AG10803 (cell line): ENCODE results near the gene PLCG2.

Experiments used
- DNase-seq: peaks from one replicate; pipeline ENCODE4 v3.0.0; 2010; ENCODE audit warnings: low read depth
- H3K4me3 ChIP-seq: 2 replicates; pipeline ENCODE4 v1.5.1; 2011; ENCODE audit warnings: mild to moderate bottlenecking, low read length, control low read depth
- TF ChIP-seq, protein P1 (sequence below): conservative IDR thresholded peaks from 2 replicates; pipeline ENCODE4 v1.5.1; 2011; ENCODE audit warnings: mild to moderate bottlenecking, low read length, control low read depth, inconsistent platforms

PLCG2 gene

DNA sequence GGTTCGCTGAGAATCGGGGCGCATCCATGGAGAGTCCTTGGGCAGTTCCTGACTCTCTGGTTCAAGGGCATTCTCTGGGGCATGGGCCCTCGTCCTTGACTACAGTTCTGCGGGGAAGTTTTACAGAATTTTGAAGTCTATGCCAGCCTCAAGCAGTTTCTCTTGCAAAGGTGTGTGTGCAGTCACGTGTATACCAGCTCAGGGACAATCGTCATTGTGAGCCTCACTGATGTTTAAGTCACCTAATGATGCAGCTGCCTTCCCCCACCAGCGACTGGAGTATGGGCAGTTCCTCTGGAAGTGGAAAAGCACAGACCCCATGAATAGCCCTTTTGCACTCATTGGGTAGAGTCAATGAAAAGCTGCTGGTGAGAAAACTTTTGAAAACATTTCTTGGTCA, 1.3 kb downstream of the PLCG2 start:
- TF ChIP-seq, protein P1, sequence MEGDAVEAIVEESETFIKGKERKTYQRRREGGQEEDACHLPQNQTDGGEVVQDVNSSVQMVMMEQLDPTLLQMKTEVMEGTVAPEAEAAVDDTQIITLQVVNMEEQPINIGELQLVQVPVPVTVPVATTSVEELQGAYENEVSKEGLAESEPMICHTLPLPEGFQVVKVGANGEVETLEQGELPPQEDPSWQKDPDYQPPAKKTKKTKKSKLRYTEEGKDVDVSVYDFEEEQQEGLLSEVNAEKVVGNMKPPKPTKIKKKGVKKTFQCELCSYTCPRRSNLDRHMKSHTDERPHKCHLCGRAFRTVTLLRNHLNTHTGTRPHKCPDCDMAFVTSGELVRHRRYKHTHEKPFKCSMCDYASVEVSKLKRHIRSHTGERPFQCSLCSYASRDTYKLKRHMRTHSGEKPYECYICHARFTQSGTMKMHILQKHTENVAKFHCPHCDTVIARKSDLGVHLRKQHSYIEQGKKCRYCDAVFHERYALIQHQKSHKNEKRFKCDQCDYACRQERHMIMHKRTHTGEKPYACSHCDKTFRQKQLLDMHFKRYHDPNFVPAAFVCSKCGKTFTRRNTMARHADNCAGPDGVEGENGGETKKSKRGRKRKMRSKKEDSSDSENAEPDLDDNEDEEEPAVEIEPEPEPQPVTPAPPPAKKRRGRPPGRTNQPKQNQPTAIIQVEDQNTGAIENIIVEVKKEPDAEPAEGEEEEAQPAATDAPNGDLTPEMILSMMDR: no peak
- no peak for DNase-seq
- H3K4me3 ChIP-seq: no peak overlapping the region

DNA sequence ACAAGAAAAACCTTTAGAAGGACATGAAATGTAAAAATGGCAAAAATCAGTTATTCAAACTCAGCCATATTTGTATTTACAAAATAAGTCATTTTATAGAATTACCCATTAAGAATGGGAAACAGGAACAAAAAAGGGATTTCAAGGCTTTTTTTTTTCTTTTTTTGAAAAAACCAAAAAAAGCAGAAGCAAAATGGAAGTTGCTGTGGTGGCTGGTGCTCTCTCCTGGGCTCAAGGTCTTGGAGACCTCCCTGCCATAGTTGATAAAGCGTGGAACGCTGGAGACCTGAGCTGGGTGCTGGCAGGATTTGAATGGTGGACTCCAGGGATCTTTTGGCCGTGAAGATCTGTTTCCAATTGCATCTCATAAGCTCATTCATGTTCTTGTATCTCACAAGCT, 3.1 kb downstream of the PLCG2 start:
- DNase-seq: no peak
- TF ChIP-seq, protein P1: no peak
- no peak overlapping the region for H3K4me3 ChIP-seq

DNA sequence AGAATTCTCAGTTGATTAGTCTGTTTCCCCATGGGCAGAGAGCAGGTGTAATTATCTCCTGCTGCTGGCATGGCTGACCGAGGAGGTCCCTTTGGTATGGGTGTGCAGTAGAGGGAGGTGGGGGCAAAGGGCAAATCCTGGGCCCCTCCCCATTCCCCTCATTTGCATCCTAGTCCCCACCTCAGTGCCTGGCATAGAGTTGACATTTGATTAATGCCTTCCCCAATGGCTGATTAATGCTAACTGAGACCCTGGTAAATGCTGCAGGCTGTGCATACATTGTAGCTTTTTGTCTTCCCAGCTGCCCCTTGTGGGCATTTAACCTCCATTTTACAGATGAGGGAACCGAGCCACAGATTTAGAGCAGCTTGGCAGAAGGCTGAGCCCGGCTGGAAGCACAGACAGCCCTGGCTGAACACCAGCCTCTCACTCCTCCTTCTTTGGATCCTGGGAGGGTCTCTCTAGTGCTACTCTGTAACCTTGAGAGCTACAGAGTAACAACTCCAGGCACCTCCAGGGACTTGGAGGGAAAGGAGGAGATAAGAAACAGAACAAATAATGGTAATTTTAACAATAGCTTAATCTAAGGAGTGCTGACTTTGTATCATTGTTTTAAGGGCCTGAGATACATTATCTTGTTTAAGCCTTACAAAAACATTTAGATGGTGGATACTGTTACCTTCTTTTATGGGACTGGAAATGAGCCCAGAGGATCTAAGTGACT, 5.1 kb downstream of the PLCG2 start:
- H3K4me3 ChIP-seq: no peak overlapping the region
- DNase-seq: no peak
- TF ChIP-seq, protein P1: no peak

DNA sequence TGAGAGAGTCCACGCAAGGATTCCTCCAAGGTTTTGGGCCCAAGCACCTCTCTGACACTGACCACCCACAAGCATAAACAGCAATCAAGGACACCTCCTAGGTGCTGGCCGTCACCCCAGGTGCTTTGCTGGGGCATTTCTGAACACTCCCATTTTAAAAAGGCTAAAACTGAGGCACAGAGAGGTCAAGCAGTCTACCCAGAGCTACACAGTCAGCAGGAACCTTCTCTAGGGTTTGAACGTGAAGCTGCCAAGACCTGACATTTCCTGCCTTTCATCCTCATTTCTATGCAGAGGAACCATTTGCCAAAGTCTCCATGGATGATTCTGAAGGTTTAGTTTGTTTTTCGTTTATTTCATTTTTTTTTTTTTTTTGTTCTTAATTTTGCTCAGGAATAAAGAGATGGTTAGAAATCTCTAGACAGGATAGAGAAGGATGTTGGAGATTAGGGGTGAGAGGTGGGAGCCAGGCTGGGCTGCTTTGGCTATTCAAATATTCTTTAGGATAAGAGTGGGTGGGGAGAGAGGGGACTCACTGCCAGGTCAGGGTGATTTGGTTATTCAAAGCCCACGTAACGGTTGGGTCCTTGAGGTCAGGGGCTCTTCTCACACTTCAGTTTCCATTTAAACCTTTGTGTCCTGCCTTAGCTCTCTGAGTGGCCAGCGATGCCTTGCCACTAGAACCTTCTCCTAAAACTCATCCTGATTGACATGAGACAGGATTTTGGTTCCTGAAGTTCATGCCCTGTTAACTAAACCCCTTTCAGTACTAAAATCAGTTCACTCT, 6.2 kb downstream of the PLCG2 start:
- DNase-seq: no peak
- H3K4me3 ChIP-seq: no peak overlapping the region
- TF ChIP-seq, protein P1: no peak

DNA sequence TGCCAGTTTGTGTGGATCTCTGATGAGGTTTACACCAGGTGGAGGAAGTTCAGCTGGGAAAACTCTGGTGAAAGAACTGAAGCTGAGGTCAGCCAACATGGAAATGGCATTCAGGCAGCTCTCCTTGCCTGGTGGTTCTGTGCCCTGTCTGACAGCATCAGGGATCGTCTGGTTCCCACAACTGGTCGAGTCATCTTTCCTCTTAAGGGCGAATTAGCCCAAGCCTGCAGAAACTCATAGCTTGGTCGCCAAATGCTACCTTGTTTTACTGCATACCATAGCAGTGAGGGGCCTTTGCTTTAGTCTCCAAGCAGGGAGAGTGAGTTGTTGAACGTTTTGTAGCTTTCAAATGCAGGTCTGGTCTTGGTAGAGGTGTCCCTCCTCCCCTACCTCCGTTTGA, 7.2 kb downstream of the PLCG2 start:
- DNase-seq: peak; percentile 15
- TF ChIP-seq, protein P1: no peak
- H3K4me3 ChIP-seq: no peak overlapping the region

DNA sequence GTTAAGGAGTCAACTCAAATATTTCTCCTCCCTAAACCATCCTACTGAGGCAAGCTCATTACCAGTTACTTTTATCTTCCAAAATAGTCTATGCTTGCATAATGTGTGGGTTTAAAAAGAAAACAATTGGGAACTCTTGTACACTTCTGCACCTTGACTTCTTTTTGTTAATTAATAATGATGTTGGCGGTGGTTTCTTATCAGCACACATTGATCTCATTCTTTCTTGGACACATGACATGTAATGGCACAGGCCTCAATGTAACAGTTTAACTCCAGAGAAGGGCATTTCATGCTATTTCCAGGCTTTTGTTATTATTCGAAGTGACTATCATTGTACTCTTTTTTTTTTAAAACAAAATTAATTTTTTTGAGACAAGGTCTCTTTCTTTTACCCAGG, 7.8 kb downstream of the PLCG2 start:
- TF ChIP-seq, protein P1: no peak
- DNase-seq: no peak
- no peak overlapping the region for H3K4me3 ChIP-seq

DNA sequence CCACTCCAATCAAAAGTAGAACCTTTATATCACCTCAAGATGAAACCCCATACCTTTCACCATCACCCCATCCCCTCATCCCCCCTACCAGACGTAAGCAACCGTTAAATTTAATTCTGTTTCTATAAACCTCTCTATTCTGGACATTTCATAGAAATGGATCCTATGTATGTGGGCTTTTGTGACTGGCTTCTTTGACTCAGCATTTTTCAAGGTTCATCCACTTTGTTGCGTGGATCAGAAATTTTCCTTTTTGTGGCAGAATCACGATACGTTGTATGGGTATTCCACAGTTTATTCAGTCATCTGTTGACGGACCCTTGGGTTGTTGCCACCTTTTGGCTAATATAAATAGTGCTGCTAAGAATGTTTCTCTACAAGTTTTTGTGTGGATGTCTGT, 8.6 kb downstream of the PLCG2 start:
- no peak for DNase-seq
- H3K4me3 ChIP-seq: no peak overlapping the region
- TF ChIP-seq, protein P1: no peak
